ENCODE data around the gene ZNF467. TPM values are rescaled to one million over a fixed set of nuclear protein-coding genes. Genes with fewer than 3 reads are reported as not detected.

The ZNF467 gene
- total and polyA plus RNA-seq, 7 donors = 0.87 to 2.8 (median 1.7) TPM

GRCh38 chr7:149734791-149735075 lies 38.7 kb downstream of the ZNF467 start:
- Histone ChIP-seq H3K4me1 (peaks cover 7% of the 10 kb centered on the region), H3K36me3 (ENCODE audit: insufficient read depth in 1 of 2, low read depth in 1 of 2) (peaks cover 0 to 25% of the 10 kb centered on the region in 2 donors), H3K27ac (no peak overlapping the region), H3K4me3 (no peak overlapping the region), H3K27me3 (ENCODE audit: insufficient read depth in 3 of 3, low read length in 2 of 3) (no peaks in the 10 kb centered on the region), H3K9me3 (no peaks in the 10 kb centered on the region)
- TF ChIP-seq CTCF (IDR thresholded peaks at IDR 0.05) = no peak
- WGBS, 3 donors = 37 to 79% (median 75%) methylated on average over 2 of the region's 2 CpGs
- DNase-seq = no peak
- no peak for ATAC-seq
- intact Hi-C loops (cut with DNase I) = no loop called here

GRCh38 chr7:149733924-149734790 lies 39.2 kb downstream of the ZNF467 start:
- DNase-seq (no peak), ATAC-seq (no peak)
- peaks cover 11% of the 10 kb centered on the region for H3K4me1 ChIP-seq
- no peaks in the 10 kb centered on the region for H3K9me3 ChIP-seq
- H3K4me3 ChIP-seq = no peak overlapping the region
- WGBS, 3 donors = 78 to 85% (median 82%) methylated on average over 20 of the region's 20 CpGs
- intact Hi-C loops (cut with DNase I) = no loop called here
- peaks cover 0 to 31% of the 10 kb centered on the region in 2 donors for H3K36me3 ChIP-seq (ENCODE audit: insufficient read depth in 1 of 2, low read depth in 1 of 2)
- TF ChIP-seq CTCF (IDR thresholded peaks at IDR 0.05) = no peak
- no peaks in the 10 kb centered on the region for H3K27me3 ChIP-seq (ENCODE audit: insufficient read depth in 3 of 3, low read length in 2 of 3)
- no peak overlapping the region for H3K27ac ChIP-seq

GRCh38 chr7:149733131-149733923 lies 40.1 kb downstream of the ZNF467 start:
- Histone ChIP-seq H3K27me3 (ENCODE audit: insufficient read depth in 3 of 3, low read length in 2 of 3) (no peaks in the 10 kb centered on the region), H3K4me3 (no peak overlapping the region), H3K9me3 (no peaks in the 10 kb centered on the region), H3K36me3 (ENCODE audit: insufficient read depth in 1 of 2, low read depth in 1 of 2) (peaks cover 0 to 39% of the 10 kb centered on the region in 2 donors), H3K27ac (no peak overlapping the region), H3K4me1 (peaks cover 12% of the 10 kb centered on the region)
- intact Hi-C loops (cut with DNase I) = no loop called here
- DNase-seq (no peak), ATAC-seq (no peak)
- TF ChIP-seq CTCF (IDR thresholded peaks at IDR 0.05) = no peak
- WGBS, 3 donors = 87 to 89% (median 88%) methylated on average over 28 to 30 of the region's 30 CpGs

GRCh38 chr7:149732611-149733010 lies 40.8 kb downstream of the ZNF467 start:
- DNase-seq = no peak
- no peak for ATAC-seq
- Histone ChIP-seq H3K9me3 (no peaks in the 10 kb centered on the region), H3K27me3 (ENCODE audit: insufficient read depth in 3 of 3, low read length in 2 of 3) (no peaks in the 10 kb centered on the region), H3K36me3 (ENCODE audit: insufficient read depth in 1 of 2, low read depth in 1 of 2) (peaks cover 0 to 46% of the 10 kb centered on the region in 2 donors), H3K4me3 (no peak overlapping the region), H3K27ac (no peak overlapping the region), H3K4me1 (peaks cover 19% of the 10 kb centered on the region)
- no peak for TF ChIP-seq CTCF (IDR thresholded peaks at IDR 0.05)
- intact Hi-C loops (cut with DNase I) = no loop called here
- WGBS, 3 donors = 85 to 93% (median 88%) methylated on average over 7 of the region's 7 CpGs

All from psoas muscle (tissue), 8 donors.